IMR-90 (cell line): ENCODE data around the gene MLLT10. TPM values are rescaled to one million over a fixed set of nuclear protein-coding genes. Genes with fewer than 3 reads are reported as not detected.

Experiments
- ATAC-seq: fragments of 200-7000 bp; cut with Tn5 transposase; 2 replicates; pipeline ENCODE4 v1.9.1; 2020; ENCODE audit warnings: low read depth, mild to moderate bottlenecking, moderate library complexity
- BruUV-seq: library from RNA; stranded (reverse); fragments of 400-500 nt; replicated peaks from 2 replicates; lab custom pipeline; 2021; lab: Mats Ljungman, UMichigan
- CTCF ChIA-PET: fragments of 300-600 bp; formaldehyde crosslinking; extraction: SDS; loops from one replicate; lab custom pipeline; 2021; ENCODE audit warnings: antibody characterized with exemption; lab: Yijun Ruan, JAX
- POLR2A ChIA-PET: fragments of 300-600 bp; sonication (Branson Sonifier 250); formaldehyde crosslinking; loops from one replicate; lab custom pipeline; 2022; ENCODE audit warnings: antibody characterized with exemption; ENCODE audit not compliant: unreplicated experiment; lab: Charles Lee
- DNase-seq: peaks from one replicate; pipeline ENCODE4 v3.0.0; 2013
- H2AFZ ChIP-seq: replicated peaks from 2 replicates; pipeline ENCODE3; 2013; ENCODE audit warnings: low read length, mild to moderate bottlenecking; ENCODE audit not compliant: poor library complexity
- H2AK5ac ChIP-seq: 2 replicates; pipeline ENCODE4 v1.6.1; 2013; ENCODE audit warnings: low read depth, low read length, inconsistent platforms
- H2AK9ac ChIP-seq: replicated peaks from 2 replicates; pipeline ENCODE3; 2013; ENCODE audit warnings: mild to moderate bottlenecking, low read depth, low read length, moderate library complexity; ENCODE audit not compliant: poor library complexity
- H2BK120ac ChIP-seq: 2 replicates; pipeline ENCODE4 v1.6.1; 2013; ENCODE audit warnings: low read depth, low read length, inconsistent platforms
- H2BK15ac ChIP-seq: 3 replicates; pipeline ENCODE4 v1.6.1; 2013; ENCODE audit warnings: low read depth, low read length, inconsistent platforms
- H2BK20ac ChIP-seq: 2 replicates; pipeline ENCODE4 v1.6.1; 2013; ENCODE audit warnings: low read depth, mild to moderate bottlenecking, inconsistent platforms, low read length, moderate library complexity
- H2BK5ac ChIP-seq: 2 replicates; pipeline ENCODE4 v1.6.1; 2013; ENCODE audit warnings: mild to moderate bottlenecking, low read depth, low read length, inconsistent platforms; ENCODE audit not compliant: poor library complexity, severe bottlenecking
- H3K14ac ChIP-seq: replicated peaks from 2 replicates; pipeline ENCODE4 v1.6.1; 2013; ENCODE audit warnings: low read depth, low read length, inconsistent platforms
- H3K18ac ChIP-seq: 2 replicates; pipeline ENCODE4 v1.6.1; 2013; ENCODE audit warnings: low read depth, low read length, control low read depth
- H3K23ac ChIP-seq: 2 replicates; pipeline ENCODE4 v1.6.1; 2013; ENCODE audit warnings: low read depth, low read length, inconsistent platforms
- H3K27ac ChIP-seq: 2 replicates; pipeline ENCODE4 v1.5.1; 2013; ENCODE audit warnings: mild to moderate bottlenecking, control low read depth, low read length; ENCODE audit not compliant: insufficient read depth
- H3K27me3 ChIP-seq: 2 replicates; pipeline ENCODE4 v1.6.1; 2013; ENCODE audit warnings: low read length; ENCODE audit not compliant: control insufficient read depth, insufficient read depth
- H3K36me3 ChIP-seq: 2 replicates; pipeline ENCODE4 v1.6.1; 2013; ENCODE audit warnings: low read length, mixed read lengths; ENCODE audit not compliant: control insufficient read depth, insufficient read depth
- H3K4ac ChIP-seq: 2 replicates; pipeline ENCODE4 v1.6.1; 2013; ENCODE audit warnings: low read depth, low read length, inconsistent platforms
- H3K4me1 ChIP-seq: 2 replicates; pipeline ENCODE4 v1.6.1; 2013; ENCODE audit warnings: low read length, mixed read lengths; ENCODE audit not compliant: control insufficient read depth, insufficient read depth
- H3K4me2 ChIP-seq: 2 replicates; pipeline ENCODE4 v1.6.1; 2013; ENCODE audit warnings: low read depth, mild to moderate bottlenecking, control low read depth, low read length, moderate library complexity
- H3K4me3 ChIP-seq: 2 replicates; pipeline ENCODE4 v1.5.1; 2013; ENCODE audit warnings: low read depth, mild to moderate bottlenecking, control low read depth, low read length, moderate library complexity; ENCODE audit not compliant: insufficient read depth
- H3K56ac ChIP-seq: 2 replicates; pipeline ENCODE4 v1.6.1; 2013; ENCODE audit warnings: low read length, inconsistent platforms; ENCODE audit not compliant: insufficient read depth; ENCODE audit errors: extremely low read depth
- H3K79me1 ChIP-seq, 2 experiments: 2 replicates each; pipeline ENCODE4 v1.6.1; 2013; ENCODE audit warnings: low read length in 2 of 2, inconsistent platforms in 1 of 2, low read depth in 1 of 2
- H3K9ac ChIP-seq: 2 replicates; pipeline ENCODE4 v1.6.1; 2013; ENCODE audit warnings: low read depth, low read length, control low read depth
- H3K9me1 ChIP-seq: 2 replicates; pipeline ENCODE4 v1.6.1; 2013; ENCODE audit warnings: low read length, inconsistent platforms; ENCODE audit not compliant: insufficient read depth
- H3K9me3 ChIP-seq: 2 replicates; pipeline ENCODE4 v1.6.1; 2013; ENCODE audit warnings: low read length; ENCODE audit not compliant: control insufficient read depth, insufficient read depth
- H4K20me1 ChIP-seq: 2 replicates; pipeline ENCODE4 v1.6.1; 2013; ENCODE audit warnings: low read length, inconsistent platforms; ENCODE audit not compliant: insufficient read depth
- H4K5ac ChIP-seq: 2 replicates; pipeline ENCODE4 v1.6.1; 2013; ENCODE audit warnings: mild to moderate bottlenecking, low read depth, low read length, control low read depth
- H4K8ac ChIP-seq, 2 experiments: 2 replicates each; pipeline ENCODE4 v1.6.1; 2013; ENCODE audit warnings: low read depth in 2 of 2, low read length in 2 of 2, control low read depth in 1 of 2, inconsistent platforms in 1 of 2
- H4K91ac ChIP-seq: 2 replicates; pipeline ENCODE4 v1.6.1; 2013; ENCODE audit warnings: low read depth, low read length, inconsistent platforms; ENCODE audit not compliant: insufficient read depth
- BHLHE40 ChIP-seq: fragments of 150-350 bp; IDR thresholded peaks from 2 replicates; pipeline ENCODE4 v1.6.1; 2016; ENCODE audit warnings: mild to moderate bottlenecking, low read depth, low read length
- CEBPB ChIP-seq: IDR thresholded peaks from 2 replicates; pipeline ENCODE4 v1.6.1; 2012; ENCODE audit warnings: low read depth, low read length, improper control_type of control experiment
- CHD1 ChIP-seq: IDR thresholded peaks from 2 replicates; pipeline ENCODE4 v1.6.1; 2012; ENCODE audit warnings: low read depth, low read length, improper control_type of control experiment
- FOS ChIP-seq: fragments of 150-350 bp; IDR thresholded peaks from 2 replicates; pipeline ENCODE4 v1.6.1; 2016; ENCODE audit warnings: low read depth, low read length
- MAFK ChIP-seq: IDR thresholded peaks from 2 replicates; pipeline ENCODE4 v1.6.1; 2012; ENCODE audit warnings: low read depth, low read length, improper control_type of control experiment
- MAZ ChIP-seq: IDR thresholded peaks from 2 replicates; pipeline ENCODE4 v1.6.1; 2012; ENCODE audit warnings: low read depth, mild to moderate bottlenecking, low read length, improper control_type of control experiment, moderate library complexity, borderline replicate concordance
- NFE2L2 ChIP-seq: fragments of 150-350 bp; IDR thresholded peaks from 2 replicates; pipeline ENCODE4 v1.6.1; 2016; ENCODE audit warnings: low read depth, mild to moderate bottlenecking, low read length
- POLR2A ChIP-seq: IDR thresholded peaks from 2 replicates; pipeline ENCODE4 v1.6.1; 2012; ENCODE audit warnings: mild to moderate bottlenecking, low read depth, low read length
- RAD21 ChIP-seq: IDR thresholded peaks from 2 replicates; pipeline ENCODE4 v1.6.1; 2012; ENCODE audit warnings: low read length, improper control_type of control experiment
- RCOR1 ChIP-seq: IDR thresholded peaks from 2 replicates; pipeline ENCODE4 v1.6.1; 2012; ENCODE audit warnings: mild to moderate bottlenecking, low read length, improper control_type of control experiment; ENCODE audit not compliant: insufficient replicate concordance
- RFX5 ChIP-seq: IDR thresholded peaks from 2 replicates; pipeline ENCODE4 v1.8.0; 2012; ENCODE audit warnings: low read depth, mild to moderate bottlenecking, low read length, moderate library complexity
- WGBS, 2 experiments: methylation state at CpG; one replicate each; pipeline versions ENCODE4 v1.1.5 to v1.1.7; 2013; ENCODE audit warnings: missing lambda C conversion rate in 2 of 2; ENCODE audit not compliant: insufficient read length in 1 of 2; ENCODE audit errors: extremely low coverage in 2 of 2; 5-methylcytosine and 5-hydroxymethylcytosine counted together
- dilution Hi-C: fragments of 300-500 bp; cut with HindIII; formaldehyde crosslinking; loops from one replicate; pipeline ENCODE4 v1.14.3; 2018; ENCODE audit warnings: low sequenced_read_pairs; ENCODE audit not compliant: unreplicated experiment
- in situ Hi-C: fragments of 300-500 bp; cut with MboI; formaldehyde crosslinking; loops from 3 replicates; pipeline ENCODE4 v1.14.3; 2019; ENCODE audit warnings: low sequenced_read_pairs, inconsistent platforms, mixed read lengths
- intact Hi-C: fragments of 100-400 bp; cut with micrococcal nuclease; formaldehyde crosslinking; loops from 2 replicates; pipeline ENCODE4 v1.10.0; 2022
- polyA plus RNA-seq, 3 experiments: library from polyadenylated mRNA; depleted of rRNA; stranded (reverse); fragments of >200 nt; gene quantifications; 2 replicates each; pipeline ENCODE4 v1.2.3, GENCODE V29; 2012; ENCODE audit warnings: low replicate concordance in 1 of 3
- total RNA-seq: library from RNA; depleted of rRNA; stranded (reverse); fragments of >200 nt; gene quantifications from 2 replicates; pipeline ENCODE4 v1.2.3, GENCODE V29; 2012
- TF ChIP-seq, protein P1 (sequence below): conservative IDR thresholded peaks from 2 replicates; pipeline ENCODE4 v1.5.1; 2012; ENCODE audit warnings: mild to moderate bottlenecking, low read depth, low read length, improper control_type of control experiment
- TF ChIP-seq, protein P2 (sequence below): fragments of 150-350 bp; IDR thresholded peaks from 2 replicates; pipeline ENCODE4 v1.6.1; 2017; ENCODE audit warnings: mild to moderate bottlenecking, antibody characterized with exemption, low read length, low read depth
- TF ChIP-seq, protein P3 (sequence below): fragments of 150-350 bp; IDR thresholded peaks from 2 replicates; pipeline ENCODE4 v1.6.1; 2016; ENCODE audit warnings: low read depth, mild to moderate bottlenecking, low read length, moderate library complexity, borderline replicate concordance

The MLLT10 gene
- total and polyA plus RNA-seq, 2 of the 4 experiments (the other 2 are of a cell fraction) = 22.5 to 29.0 TPM

DNA sequence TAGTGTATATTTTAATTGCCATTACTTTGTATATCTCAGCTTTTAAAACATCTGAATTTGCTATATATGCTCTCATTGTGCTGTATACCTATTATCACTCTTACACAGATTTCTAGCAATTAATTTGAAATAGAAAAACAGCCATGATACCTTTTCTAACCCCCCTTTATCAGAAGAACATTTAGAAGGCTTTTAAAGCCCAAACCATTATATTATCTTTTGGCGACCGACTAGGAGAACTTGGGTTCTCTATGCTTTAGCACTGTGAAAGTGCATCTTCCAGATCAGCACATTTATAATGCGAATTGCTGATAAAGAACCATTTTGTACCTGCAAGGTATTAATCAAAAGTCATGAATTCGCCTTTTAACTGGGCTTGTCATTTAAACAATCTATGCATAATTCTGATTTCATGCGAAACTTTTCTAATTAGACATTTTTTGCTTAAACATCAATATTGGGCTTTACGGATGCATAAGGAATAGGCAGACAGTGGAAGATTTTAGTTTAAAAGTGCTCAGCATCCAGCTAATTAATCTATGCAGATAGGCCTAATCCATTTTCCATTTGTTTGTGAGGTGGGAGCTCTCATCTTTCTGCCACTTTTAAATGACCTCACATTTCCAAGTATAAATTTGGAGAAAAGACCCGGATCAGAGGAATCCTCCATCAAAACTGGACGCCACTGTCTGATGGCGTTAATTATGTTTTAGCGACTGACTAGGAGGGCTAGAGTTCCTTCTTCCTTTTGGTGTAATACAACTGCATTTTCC is 1.2 kb upstream of the MLLT10 start:
- 87% methylated on average over 3 of the region's 10 CpGs; no CpG with 5 or more reads in 1 of the 2 experiments for WGBS, 2 experiments
- in situ Hi-C loops = no loop called here
- TF ChIP-seq, protein P1, sequence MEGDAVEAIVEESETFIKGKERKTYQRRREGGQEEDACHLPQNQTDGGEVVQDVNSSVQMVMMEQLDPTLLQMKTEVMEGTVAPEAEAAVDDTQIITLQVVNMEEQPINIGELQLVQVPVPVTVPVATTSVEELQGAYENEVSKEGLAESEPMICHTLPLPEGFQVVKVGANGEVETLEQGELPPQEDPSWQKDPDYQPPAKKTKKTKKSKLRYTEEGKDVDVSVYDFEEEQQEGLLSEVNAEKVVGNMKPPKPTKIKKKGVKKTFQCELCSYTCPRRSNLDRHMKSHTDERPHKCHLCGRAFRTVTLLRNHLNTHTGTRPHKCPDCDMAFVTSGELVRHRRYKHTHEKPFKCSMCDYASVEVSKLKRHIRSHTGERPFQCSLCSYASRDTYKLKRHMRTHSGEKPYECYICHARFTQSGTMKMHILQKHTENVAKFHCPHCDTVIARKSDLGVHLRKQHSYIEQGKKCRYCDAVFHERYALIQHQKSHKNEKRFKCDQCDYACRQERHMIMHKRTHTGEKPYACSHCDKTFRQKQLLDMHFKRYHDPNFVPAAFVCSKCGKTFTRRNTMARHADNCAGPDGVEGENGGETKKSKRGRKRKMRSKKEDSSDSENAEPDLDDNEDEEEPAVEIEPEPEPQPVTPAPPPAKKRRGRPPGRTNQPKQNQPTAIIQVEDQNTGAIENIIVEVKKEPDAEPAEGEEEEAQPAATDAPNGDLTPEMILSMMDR = no peak
- TF ChIP-seq CEBPB (no peak), MAZ (no peak), RFX5 (no peak), FOS (no peak), CHD1 (no peak), MAFK (no peak), RCOR1 (no peak), NFE2L2 (no peak), BHLHE40 (no peak), POLR2A (no peak), RAD21 (no peak)
- TF ChIP-seq, protein P2, sequence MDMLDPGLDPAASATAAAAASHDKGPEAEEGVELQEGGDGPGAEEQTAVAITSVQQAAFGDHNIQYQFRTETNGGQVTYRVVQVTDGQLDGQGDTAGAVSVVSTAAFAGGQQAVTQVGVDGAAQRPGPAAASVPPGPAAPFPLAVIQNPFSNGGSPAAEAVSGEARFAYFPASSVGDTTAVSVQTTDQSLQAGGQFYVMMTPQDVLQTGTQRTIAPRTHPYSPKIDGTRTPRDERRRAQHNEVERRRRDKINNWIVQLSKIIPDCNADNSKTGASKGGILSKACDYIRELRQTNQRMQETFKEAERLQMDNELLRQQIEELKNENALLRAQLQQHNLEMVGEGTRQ = no peak
- TF ChIP-seq, protein P3, sequence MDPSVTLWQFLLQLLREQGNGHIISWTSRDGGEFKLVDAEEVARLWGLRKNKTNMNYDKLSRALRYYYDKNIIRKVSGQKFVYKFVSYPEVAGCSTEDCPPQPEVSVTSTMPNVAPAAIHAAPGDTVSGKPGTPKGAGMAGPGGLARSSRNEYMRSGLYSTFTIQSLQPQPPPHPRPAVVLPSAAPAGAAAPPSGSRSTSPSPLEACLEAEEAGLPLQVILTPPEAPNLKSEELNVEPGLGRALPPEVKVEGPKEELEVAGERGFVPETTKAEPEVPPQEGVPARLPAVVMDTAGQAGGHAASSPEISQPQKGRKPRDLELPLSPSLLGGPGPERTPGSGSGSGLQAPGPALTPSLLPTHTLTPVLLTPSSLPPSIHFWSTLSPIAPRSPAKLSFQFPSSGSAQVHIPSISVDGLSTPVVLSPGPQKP = no peak

More for the DNA sequence above, 1.2 kb upstream of the MLLT10 start:
- dilution Hi-C loops (no loop called here), intact Hi-C loops (no loop called here)
- Histone ChIP-seq H3K4me1 (0 out of 2 replicates have a peak, but pooled peaks cover 2% of the 10 kb centered on the region), H3K9me1 (no peaks in the 10 kb centered on the region), H3K14ac (peak overlapping the region; percentile 91), H3K9ac (peak overlapping the region; percentile 82), H3K4ac (peak overlapping the region; percentile 75), H4K91ac (peak overlapping the region; percentile 86), H4K8ac (peak overlapping the region; percentile 92 to 98), H2AK9ac (peak overlapping the region; percentile 33), H3K27me3 (no peaks in the 10 kb centered on the region), H2AK5ac (peak overlapping the region; percentile 47), H3K9me3 (no peaks in the 10 kb centered on the region), H3K56ac (peak overlapping the region; percentile 92), H3K79me1 (peaks cover 2 to 12% of the 10 kb centered on the region in 2 experiments; a peak in 3 of 4 replicates), H2BK5ac (peak overlapping the region; percentile 64), H4K20me1 (peaks cover 8% of the 10 kb centered on the region; the same call in 1 of the 2 replicates), H2BK20ac (no peak overlapping the region), H2AFZ (peak overlapping the region; percentile 91), H3K23ac (peak overlapping the region; percentile 61), H4K5ac (peak overlapping the region; percentile 38), H3K18ac (peak overlapping the region; percentile 38; the same call in 1 of the 2 replicates), H3K4me2 (peak overlapping the region; percentile 65), H3K36me3 (no peaks in the 10 kb centered on the region), H3K4me3 (peak overlapping the region; percentile 89), H2BK120ac (peak overlapping the region; percentile 33), H2BK15ac (no peak overlapping the region), H3K27ac (peak overlapping the region; percentile 90)
- DNase-seq = no peak
- no peak for ATAC-seq
- ChIA-PET POLR2A (no interaction called here), CTCF (interaction anchor here (1.3 kb wide), 1 partner anchor 254 kb away, joined by 3 read pairs; no protein-coding TSS in a partner anchor)
- no TSS peak for BruUV-seq
